Measurements from ENCODE around the gene SPO11. TPM values are rescaled to one million over a fixed set of nuclear protein-coding genes. Genes with fewer than 3 reads are reported as not detected.

The SPO11 gene
- polyA plus RNA-seq, 1 donor (not counting 4 experiments of a cell fraction or from before 2014, with no cell fraction given), result not detected

- H3K27me3 ChIP-seq (ENCODE audit: control insufficient read depth, extremely low read depth, insufficient read depth, low read length), result no peaks in the 10 kb centered on the region
- FAIRE-seq, result no peak
- H3K9me1 ChIP-seq (ENCODE audit: control insufficient read depth, extremely low read depth, insufficient read depth, low read length), result no peaks in the 10 kb centered on the region
- no peaks in the 10 kb centered on the region for H3K4me1 ChIP-seq (ENCODE audit: control insufficient read depth, extremely low read depth, insufficient read depth, low read length)
- H4K20me1 ChIP-seq (ENCODE audit: control insufficient read depth, extremely low read depth, insufficient read depth, low read length), result no peaks in the 10 kb centered on the region
- H3K4me2 ChIP-seq (ENCODE audit: control insufficient read depth, extremely low read depth, insufficient read depth, low read depth, low read length), result no peak overlapping the region
- no peak overlapping the region for H3K9ac ChIP-seq (ENCODE audit: control insufficient read depth, extremely low read depth, insufficient read depth, low read length)
- no peaks in the 10 kb centered on the region for H3K9me3 ChIP-seq (ENCODE audit: control insufficient read depth, low read depth, low read length)
- no peak for DNase-seq (ENCODE audit: low read depth, low spot score)
- H3K4me3 ChIP-seq (ENCODE audit: control insufficient read depth in 2 of 3, extremely low read depth in 1 of 3, insufficient read depth in 2 of 3, low read depth in 1 of 3, low read length in 3 of 3), result no peak overlapping the region
- H3K36me3 ChIP-seq (ENCODE audit: control insufficient read depth in 2 of 2, extremely low read depth in 1 of 2, insufficient read depth in 2 of 2, low read length in 2 of 2), result peaks cover 44 to 59% of the 10 kb centered on the region in 2 experiments
- no peaks in the 10 kb centered on the region for H3K79me2 ChIP-seq (ENCODE audit: control insufficient read depth, insufficient read depth, low read length)
- dilution Hi-C loops (cut with MboI; ENCODE audit: extremely low pct_ligation_motif_present, low sequenced_read_pairs), result no loop called here
- no peak overlapping the region for H2AFZ ChIP-seq (ENCODE audit: control insufficient read depth, low read length)
- H3K27ac ChIP-seq (ENCODE audit: control insufficient read depth, insufficient read depth, low read length), result no peak overlapping the region
- TF ChIP-seq EZH2 (IDR thresholded peaks at IDR 0.05; ENCODE audit: low read length) (no peak), CTCF (optimal IDR thresholded peaks at IDR 0.05 in 1 of 3, IDR thresholded peaks at IDR 0.05 in 1 of 3, conservative IDR thresholded peaks at IDR 0.05 in 1 of 3; ENCODE audit: extremely low read depth in 1 of 3, insufficient read depth in 2 of 3, low read length in 3 of 3) (no peak)
Observed at GRCh38 chr20:57372157-57372556, 42.6 kb downstream of the SPO11 start.

DNA sequence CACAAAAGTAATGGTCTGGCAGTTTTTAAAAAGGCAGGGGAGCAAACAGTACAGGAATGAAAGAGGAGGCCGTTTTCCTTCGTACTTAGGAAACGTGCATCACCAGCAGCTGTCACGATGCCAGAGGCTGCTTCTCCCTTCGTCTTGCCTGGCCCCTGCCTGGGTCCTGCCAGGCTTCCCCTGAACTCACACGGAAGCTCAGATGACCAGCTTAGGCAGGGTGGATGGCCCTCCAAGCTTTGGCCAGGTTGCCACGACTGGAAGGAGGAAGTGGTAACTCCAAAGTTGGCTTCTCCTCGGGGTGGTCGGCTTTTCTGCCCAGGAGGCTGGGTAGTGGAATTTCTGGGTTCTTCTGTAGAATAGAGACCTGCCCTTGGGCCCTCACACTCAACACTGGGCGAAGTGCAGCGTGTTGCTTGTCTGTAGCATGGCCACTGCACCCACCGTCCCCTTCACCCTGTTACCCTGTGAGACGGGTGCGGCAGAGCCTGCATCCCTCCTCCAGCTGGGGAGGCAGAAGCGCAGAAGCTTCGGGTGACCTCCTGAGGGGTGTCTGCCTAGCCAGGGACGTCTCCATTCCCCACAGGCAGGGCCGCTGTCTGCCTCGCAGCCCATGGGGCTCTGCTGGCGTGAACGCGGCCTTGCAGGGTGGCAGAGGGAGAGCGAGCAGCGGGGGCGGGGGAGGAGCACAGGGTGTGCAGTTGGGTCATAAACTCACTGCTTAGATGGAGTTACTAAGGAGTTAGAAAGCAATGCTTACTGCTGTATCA, 43.2 kb downstream of the SPO11 start:
- H3K4me1 ChIP-seq (ENCODE audit: control insufficient read depth, extremely low read depth, insufficient read depth, low read length), result no peaks in the 10 kb centered on the region
- TF ChIP-seq EZH2 (IDR thresholded peaks at IDR 0.05; ENCODE audit: low read length) (no peak), CTCF (optimal IDR thresholded peaks at IDR 0.05 in 1 of 3, IDR thresholded peaks at IDR 0.05 in 1 of 3, conservative IDR thresholded peaks at IDR 0.05 in 1 of 3; ENCODE audit: extremely low read depth in 1 of 3, insufficient read depth in 2 of 3, low read length in 3 of 3) (no peak)
- no peak overlapping the region for H3K4me3 ChIP-seq (ENCODE audit: control insufficient read depth in 2 of 3, extremely low read depth in 1 of 3, insufficient read depth in 2 of 3, low read depth in 1 of 3, low read length in 3 of 3)
- dilution Hi-C loops (cut with MboI; ENCODE audit: extremely low pct_ligation_motif_present, low sequenced_read_pairs), result no loop called here
- DNase-seq (ENCODE audit: low read depth, low spot score) (no peak), FAIRE-seq (no peak)
- H3K9ac ChIP-seq (ENCODE audit: control insufficient read depth, extremely low read depth, insufficient read depth, low read length), result no peak overlapping the region
- no peak overlapping the region for H3K4me2 ChIP-seq (ENCODE audit: control insufficient read depth, extremely low read depth, insufficient read depth, low read depth, low read length)
- H4K20me1 ChIP-seq (ENCODE audit: control insufficient read depth, extremely low read depth, insufficient read depth, low read length), result no peaks in the 10 kb centered on the region
- no peaks in the 10 kb centered on the region for H3K79me2 ChIP-seq (ENCODE audit: control insufficient read depth, insufficient read depth, low read length)
- H3K36me3 ChIP-seq (ENCODE audit: control insufficient read depth in 2 of 2, extremely low read depth in 1 of 2, insufficient read depth in 2 of 2, low read length in 2 of 2), result peaks cover 47 to 56% of the 10 kb centered on the region in 2 experiments
- no peak overlapping the region for H3K27ac ChIP-seq (ENCODE audit: control insufficient read depth, insufficient read depth, low read length)
- H3K9me3 ChIP-seq (ENCODE audit: control insufficient read depth, low read depth, low read length), result no peaks in the 10 kb centered on the region
- no peaks in the 10 kb centered on the region for H3K9me1 ChIP-seq (ENCODE audit: control insufficient read depth, extremely low read depth, insufficient read depth, low read length)
- H2AFZ ChIP-seq (ENCODE audit: control insufficient read depth, low read length), result no peak overlapping the region
- no peaks in the 10 kb centered on the region for H3K27me3 ChIP-seq (ENCODE audit: control insufficient read depth, extremely low read depth, insufficient read depth, low read length)
